GM19438 (cell line): ENCODE results near the gene INSYN1.
"Not testable (repeated sequence)": the region's sequence is repeated elsewhere in the genome, so short reads cannot be mapped to it uniquely, and the experiment has no call there.

Source experiments
- ATAC-seq: cut with Tn5 transposase; IDR thresholded peaks from one replicate; pipeline ENCODE4 v1.9.1; 2021; ENCODE audit warnings: low read depth; ENCODE audit not compliant: unreplicated experiment

The INSYN1 gene

GRCh38 chr15:73750438-73750837 is 2.7 kb downstream of the INSYN1 start:
- ATAC-seq, result no peak

GRCh38 chr15:73749971-73750370 is 3.2 kb downstream of the INSYN1 start:
- ATAC-seq, result no peak

- ATAC-seq, result no peak
These were observed 3.6 kb downstream of the INSYN1 start for GRCh38 chr15:73749533-73749932.

GRCh38 chr15:73748730-73749129 is 4.4 kb downstream of the INSYN1 start:
- no peak for ATAC-seq

- no peak for ATAC-seq
These were observed 5.1 kb downstream of the INSYN1 start for GRCh38 chr15:73747847-73748590.

GRCh38 chr15:73746883-73747282 is 6.3 kb downstream of the INSYN1 start:
- no peak for ATAC-seq

- no peak for ATAC-seq
These were observed 6.9 kb downstream of the INSYN1 start for GRCh38 chr15:73746261-73746660.

GRCh38 chr15:73745073-73745472 is 8.1 kb downstream of the INSYN1 start:
- ATAC-seq, result no peak

- ATAC-seq, result no peak
These were observed 8.9 kb downstream of the INSYN1 start for GRCh38 chr15:73744293-73744692.

GRCh38 chr15:73741321-73741836 is 11.8 kb downstream of the INSYN1 start:
- no peak for ATAC-seq

GRCh38 chr15:73740152-73741048 is 12.8 kb downstream of the INSYN1 start:
- ATAC-seq, result no peak

- ATAC-seq, result no peak
These were observed 15.6 kb downstream of the INSYN1 start for GRCh38 chr15:73737535-73737934.

GRCh38 chr15:73732930-73733329 is 20.2 kb downstream of the INSYN1 start:
- no peak for ATAC-seq

- ATAC-seq, result not testable (repeated sequence)
These were observed 21.1 kb downstream of the INSYN1 start for GRCh38 chr15:73732051-73732450.

- no peak for ATAC-seq
These were observed 25.7 kb downstream of the INSYN1 start for GRCh38 chr15:73727330-73727976.

GRCh38 chr15:73724212-73724611 is 28.9 kb downstream of the INSYN1 start:
- no peak for ATAC-seq

- ATAC-seq, result no peak
These were observed 30.0 kb downstream of the INSYN1 start for GRCh38 chr15:73723191-73723590.

- ATAC-seq, result no peak
These were observed 30.7 kb downstream of the INSYN1 start for GRCh38 chr15:73722425-73722824.

GRCh38 chr15:73718694-73719093 is 34.5 kb downstream of the INSYN1 start:
- no peak for ATAC-seq

- ATAC-seq, result no peak
These were observed 35.3 kb downstream of the INSYN1 start for GRCh38 chr15:73717802-73718201.

- ATAC-seq, result no peak
These were observed 35.9 kb downstream of the INSYN1 start for GRCh38 chr15:73717206-73717605.
